Measurements from ENCODE around the gene TXNIP. TPM values are rescaled to one million over a fixed set of nuclear protein-coding genes. Genes with fewer than 3 reads are reported as not detected.

TXNIP gene
- total and polyA plus RNA-seq, 2 donors (not counting 1 experiment from before 2014, with no cell fraction given): 542 to 1,651 TPM

- H3K27me3 ChIP-seq (replicated peaks in 1 of 4; ENCODE audit: control extremely low read depth in 1 of 4, control insufficient read depth in 3 of 4, insufficient read depth in 4 of 4, low read length in 3 of 4): peaks cover 0 to 45% (median 32%) of the 10 kb centered on the region in 4 experiments
- no peaks in the 10 kb centered on the region for H3K9me3 ChIP-seq (ENCODE audit: control extremely low read depth in 1 of 3, control insufficient read depth in 2 of 3, insufficient read depth in 1 of 3, low read length in 2 of 3)
- DNase-seq (no peak), ATAC-seq (ENCODE audit: low read depth) (no peak)
- ChIA-PET CTCF (interaction anchor here (0.5 to 2.4 kb wide), 7 partner anchors 10 to 177 kb away, joined by 3 to 7 read pairs (median 5); partner anchors contain the start of gene NUDT17), POLR2A (no interaction called here)
- TF ChIP-seq CTCF (IDR thresholded peaks at IDR 0.05) (no peak), EZH2 (IDR thresholded peaks at IDR 0.05; ENCODE audit: borderline replicate concordance, insufficient read depth, low read depth, low read length, poor library complexity, severe bottlenecking) (no peak)
- no peak overlapping the region for H3K4me2 ChIP-seq (replicated peaks; ENCODE audit: low read depth, low read length, poor library complexity, severe bottlenecking)
- H3K4me1 ChIP-seq (ENCODE audit: control insufficient read depth in 2 of 2, insufficient read depth in 2 of 2, low read length in 2 of 2): peaks cover 10 to 19% of the 10 kb centered on the region in 2 donors
- H3K27ac ChIP-seq (ENCODE audit: low read length in 2 of 2): no peak overlapping the region
- Mint-ChIP-seq H3K9me3 (ENCODE audit: insufficient read depth) (no peaks in the 10 kb centered on the region), H3K4me1 (peaks cover 10% of the 10 kb centered on the region), H3K27ac (no peak overlapping the region), H3K27me3 (peaks cover 61% of the 10 kb centered on the region), H3K4me3 (no peak overlapping the region)
- H3K36me3 ChIP-seq (replicated peaks in 1 of 2; ENCODE audit: control extremely low read depth in 1 of 2, control insufficient read depth in 1 of 2, extremely low read depth in 1 of 2, insufficient read depth in 2 of 2, low read length in 1 of 2): no peaks in the 10 kb centered on the region
- WGBS (ENCODE audit: insufficient coverage): 100% methylated on average over 1 of the region's 7 CpGs
- no peak overlapping the region for H2AFZ ChIP-seq (ENCODE audit: insufficient read depth, low read depth, low read length, poor library complexity, severe bottlenecking)
- H3K4me3 ChIP-seq (ENCODE audit: control extremely low read depth in 1 of 5, extremely low read depth in 1 of 5, insufficient read depth in 1 of 5, low read depth in 2 of 5, low read length in 4 of 5): no peak overlapping the region
- intact Hi-C loops (cut with micrococcal nuclease): no loop called here
- no peak overlapping the region for H3K9ac ChIP-seq (ENCODE audit: low read length)
- H3K79me2 ChIP-seq (ENCODE audit: control insufficient read depth, insufficient read depth, low read length): no peaks in the 10 kb centered on the region
- no peaks in the 10 kb centered on the region for H4K20me1 ChIP-seq (ENCODE audit: control insufficient read depth, insufficient read depth, low read length, poor library complexity, severe bottlenecking)
These were observed 26.2 kb upstream of the TXNIP start for GRCh38 chr1:146022403-146023127.

Measured in B cell (primary cell).